HepG2 (cell line): ENCODE data around the gene MIB2. TPM values are rescaled to one million over a fixed set of nuclear protein-coding genes. Genes with fewer than 3 reads are reported as not detected.

ENCODE experiments used
- AGO2 ChIP-seq: fragments of 200-400 bp; formaldehyde crosslinking; optimal IDR thresholded peaks from 2 replicates; pipeline ENCODE3; 2017; ENCODE audit warnings: mild to moderate bottlenecking, low read depth, low read length, moderate library complexity
- BRCA1 ChIP-seq: sonication (generic); formaldehyde crosslinking; IDR thresholded peaks from 2 replicates; pipeline ENCODE4 v1.4.0; 2020; ENCODE audit warnings: missing genetic modification reagents
- CTCF ChIP-seq: sonication (generic); formaldehyde crosslinking; IDR thresholded peaks from 2 replicates; pipeline ENCODE4 v1.5.0; 2020; ENCODE audit warnings: mild to moderate bottlenecking, missing genetic modification reagents, moderate library complexity
- EP300 ChIP-seq, 3 experiments: sonication (generic) in 1 of 3; formaldehyde crosslinking in 1 of 3; IDR thresholded peaks; 2 replicates each; pipeline versions ENCODE4 v1.5.1 to v1.6.1; 2011 to 2020; ENCODE audit warnings: low read depth in 2 of 3, low read length in 2 of 3, borderline replicate concordance in 1 of 3, improper control_type of control experiment in 1 of 3, mild to moderate bottlenecking in 1 of 3, missing genetic modification reagents in 1 of 3, moderate library complexity in 1 of 3
- FOXP1 ChIP-seq, 2 experiments: fragments of 450-650 bp in 1 of 2; IDR thresholded peaks; 2 replicates each; pipeline ENCODE4 v1.6.1; 2017 to 2018; ENCODE audit warnings: antibody characterized with exemption in 1 of 2
- GTF2F1 ChIP-seq: fragments of 150-350 bp; IDR thresholded peaks from 2 replicates; pipeline ENCODE4 v1.6.1; 2014; ENCODE audit warnings: low read length
- HNF4A ChIP-seq: sonication (generic); formaldehyde crosslinking; IDR thresholded peaks from 2 replicates; pipeline ENCODE4 v1.4.0; 2020; ENCODE audit warnings: missing genetic modification reagents
- ISX ChIP-seq: sonication (generic); formaldehyde crosslinking; conservative IDR thresholded peaks from 2 replicates; pipeline ENCODE4 v1.5.0; 2020; ENCODE audit warnings: missing genetic modification reagents
- JARID2 ChIP-seq: sonication (generic); formaldehyde crosslinking; IDR thresholded peaks from 2 replicates; pipeline ENCODE4 v1.8.1; 2023; ENCODE audit warnings: missing genetic modification reagents, inconsistent platforms; ENCODE audit not compliant: insufficient replicate concordance
- JUN ChIP-seq: sonication (generic); formaldehyde crosslinking; IDR thresholded peaks from 2 replicates; pipeline ENCODE4 v1.4.0; 2020; ENCODE audit warnings: mild to moderate bottlenecking, missing genetic modification reagents
- MBNL3 ChIP-seq: fragments of 250-450 bp; sonication (Bioruptor Pico); conservative IDR thresholded peaks from 2 replicates; pipeline ENCODE4 v1.8.0; 2022; ENCODE audit warnings: mild to moderate bottlenecking, inconsistent platforms
- MXD3 ChIP-seq: IDR thresholded peaks from 2 replicates; pipeline ENCODE4 v1.6.1; 2016; ENCODE audit warnings: mild to moderate bottlenecking, missing biosample characterization, missing genetic modification reagents
- PLRG1 ChIP-seq: fragments of 450-650 bp; conservative IDR thresholded peaks from 2 replicates; pipeline ENCODE4 v1.6.1; 2016
- RCOR2 ChIP-seq: IDR thresholded peaks from 2 replicates; pipeline ENCODE4 v1.6.1; 2016; ENCODE audit warnings: missing biosample characterization, missing genetic modification reagents
- RFX5 ChIP-seq: IDR thresholded peaks from 2 replicates; pipeline ENCODE4 v1.6.1; 2011; ENCODE audit warnings: low read depth, low read length, improper control_type of control experiment
- SKI ChIP-seq: fragments of 450-650 bp; IDR thresholded peaks from one replicate; pipeline ENCODE4 v1.6.1; 2018; ENCODE audit warnings: mild to moderate bottlenecking; ENCODE audit not compliant: partially characterized antibody
- SP5 ChIP-seq: IDR thresholded peaks from 2 replicates; pipeline ENCODE4 v1.6.1; 2016; ENCODE audit warnings: low read depth, borderline replicate concordance
- SYNCRIP ChIP-seq: fragments of 200-400 bp; formaldehyde crosslinking; IDR thresholded peaks from 2 replicates; pipeline ENCODE4 v1.6.1; 2018; ENCODE audit warnings: mild to moderate bottlenecking, low read depth, low read length; ENCODE audit not compliant: insufficient read depth
- THAP8 ChIP-seq: sonication (generic); formaldehyde crosslinking; IDR thresholded peaks from 2 replicates; pipeline ENCODE4 v1.5.1; 2020; ENCODE audit warnings: missing genetic modification reagents, mild to moderate bottlenecking, borderline replicate concordance
- U2AF1 ChIP-seq: fragments of 200-400 bp; formaldehyde crosslinking; optimal IDR thresholded peaks from 2 replicates; pipeline ENCODE3; 2017; ENCODE audit warnings: mild to moderate bottlenecking, low read depth, low read length
- ZMYM4 ChIP-seq: sonication (generic); formaldehyde crosslinking; IDR thresholded peaks from 2 replicates; pipeline ENCODE4 v1.8.1; 2023; ENCODE audit warnings: mild to moderate bottlenecking, missing genetic modification reagents
- ZNF10 ChIP-seq: sonication (generic); formaldehyde crosslinking; IDR thresholded peaks from 2 replicates; pipeline ENCODE4 v1.4.0; 2020; ENCODE audit warnings: mild to moderate bottlenecking, low read depth, missing genetic modification reagents, borderline replicate concordance
- ZNF12 ChIP-seq: sonication (generic); formaldehyde crosslinking; IDR thresholded peaks from 2 replicates; pipeline ENCODE4 v1.5.0; 2020; ENCODE audit warnings: missing genetic modification reagents
- ZNF232 ChIP-seq: sonication (generic); formaldehyde crosslinking; IDR thresholded peaks from 2 replicates; pipeline ENCODE4 v1.4.0; 2020; ENCODE audit warnings: missing genetic modification reagents, borderline replicate concordance
- ZNF343 ChIP-seq: sonication (generic); formaldehyde crosslinking; IDR thresholded peaks from 2 replicates; pipeline ENCODE4 v1.4.0; 2020; ENCODE audit warnings: mild to moderate bottlenecking, missing genetic modification reagents
- ZNF354B ChIP-seq: sonication (generic); formaldehyde crosslinking; IDR thresholded peaks from 2 replicates; pipeline ENCODE4 v1.8.0; 2022; ENCODE audit warnings: mild to moderate bottlenecking, missing genetic modification reagents
- ZNF383 ChIP-seq: sonication (generic); formaldehyde crosslinking; IDR thresholded peaks from 2 replicates; pipeline ENCODE4 v1.4.0; 2020; ENCODE audit warnings: missing genetic modification reagents, mild to moderate bottlenecking, borderline replicate concordance
- ZNF674 ChIP-seq: sonication (generic); formaldehyde crosslinking; IDR thresholded peaks from 2 replicates; pipeline ENCODE4 v1.5.0; 2020; ENCODE audit warnings: low read depth, mild to moderate bottlenecking, missing genetic modification reagents
- ZNF720 ChIP-seq: sonication (generic); formaldehyde crosslinking; IDR thresholded peaks from 2 replicates; pipeline ENCODE4 v1.4.0; 2020; ENCODE audit warnings: missing genetic modification reagents
- polyA plus RNA-seq, 8 experiments: library from polyadenylated mRNA; depleted of rRNA in 3 of 8; stranded (reverse) in 7 of 8; unstranded in 1 of 8; fragments of >200 nt; fragmentation: Illumina TruSeq in 4 of 8; extraction: Trizol in 4 of 8; gene quantifications; 2 replicates each; pipeline versions ENCODE4 v1.2.1 to v1.2.3, GENCODE V29; 2011 to 2016; ENCODE audit warnings: low read depth in 4 of 8, missing spikeins in 1 of 8, mixed read lengths in 1 of 8; ENCODE audit not compliant: insufficient read depth in 1 of 8
- total RNA-seq, 5 experiments: library from RNA; depleted of rRNA; stranded (reverse); fragments of >200 nt; fragmentation: Illumina TruSeq; extraction: Trizol; gene quantifications; 2 replicates each; pipeline ENCODE4 v1.2.3, GENCODE V29; 2016; ENCODE audit warnings: low read depth in 1 of 5

MIB2 gene
- total and polyA plus RNA-seq, 2 of the 13 experiments (the other 11 are each of a cell fraction or from before 2014, with no cell fraction given): 19.9 to 30.4 TPM

GRCh38 chr1:1678581-1679380 lies 63.5 kb downstream of the MIB2 start (continued):
- TF ChIP-seq CTCF (peak; percentile 90), ZNF12 (no peak), THAP8 (CRISPR knock-in tag) (peak; percentile 66; the same call in 1 of the 2 replicates), GTF2F1 (no peak), ZNF354B (no peak), ZNF383 (no peak), RCOR2 (CRISPR knock-in tag) (peak; percentile 40; the same call in 1 of the 2 replicates), MXD3 (CRISPR knock-in tag) (0 out of 2 replicates have a peak, but pooled peaks have one; percentile 34), ZNF674 (no peak), ZNF10 (CRISPR knock-in tag) (no peak), JARID2 (CRISPR knock-in tag) (peak; percentile 89), RFX5 (no peak), BRCA1 (CRISPR knock-in tag) (no peak), MBNL3 (CRISPR knock-in tag) (no peak), SP5 (CRISPR knock-in tag) (peak; percentile 87), PLRG1 (no peak), ISX (CRISPR knock-in tag) (no peak), ZMYM4 (CRISPR knock-in tag) (peak; percentile 35; the same call in 1 of the 2 replicates), ZNF343 (0 out of 2 replicates have a peak, but pooled peaks have one; percentile 44), HNF4A (CRISPR knock-in tag) (peak; percentile 78), SKI (peak; percentile 83), SYNCRIP (no peak), U2AF1 (no peak), ZNF232 (CRISPR knock-in tag) (no peak), ZNF720 (no peak), FOXP1 (IDR thresholded peaks at IDR 0.05) (no peak), FOXP1 (CRISPR knock-in tag; IDR thresholded peaks at IDR 0.05) (no peak; the same call in 1 of the 2 replicates), AGO2 (peak; percentile 33), JUN (no peak), EP300 (IDR thresholded peaks at IDR 0.05; ENCODE audit: low read depth in 2 of 2, low read length in 2 of 2) (peak in 1 of 2 experiments; percentile 33; a peak in 1 of 4 replicates), EP300 (CRISPR knock-in tag; IDR thresholded peaks at IDR 0.05; ENCODE audit: borderline replicate concordance) (peak; percentile 33)
